ENCODE results near the gene HOXB3. TPM values are rescaled to one million over a fixed set of nuclear protein-coding genes. Genes with fewer than 3 reads are reported as not detected.

The HOXB3 gene
- total and polyA plus RNA-seq, 2 of the 13 experiments (the other 11 are each of a cell fraction or from before 2014, with no cell fraction given) = not detected

GRCh38 chr17:48550502-48551213 is 39.4 kb downstream of the HOXB3 start:
- no TSS peak for BruUV-seq (replicated peaks)
- H3K9ac ChIP-seq (ENCODE audit: insufficient read depth, low read depth, low read length) = no peak overlapping the region
- POLR2A ChIA-PET = no interaction called here
- H3K4me1 ChIP-seq (ENCODE audit: insufficient read depth, low read length) = no peaks in the 10 kb centered on the region
- H3K79me2 ChIP-seq (ENCODE audit: insufficient read depth, low read length) = no peaks in the 10 kb centered on the region
- no peak overlapping the region for H2AFZ ChIP-seq (ENCODE audit: low read length)
- in situ Hi-C loops (cut with HindIII; ENCODE audit: extremely low pct_ligation_motif_present, low pct_unique_long_range_greater_than_20kb) = no loop called here
- CTCF ChIA-PET (ENCODE audit: low intra/inter-chr PET ratio, low total read pairs) = no interaction called here
- no peak for DNase-seq (ENCODE audit: low spot score)
- H3K27ac ChIP-seq (ENCODE audit: extremely low read length, insufficient read depth, low read length) = no peak overlapping the region
- H3K36me3 ChIP-seq (replicated peaks in 1 of 2; ENCODE audit: control insufficient read depth in 1 of 2, insufficient read depth in 2 of 2, low read length in 2 of 2) = no peaks in the 10 kb centered on the region
- no peaks in the 10 kb centered on the region for H3K9me3 ChIP-seq (ENCODE audit: low read length)
- H3K27me3 ChIP-seq (ENCODE audit: control insufficient read depth in 1 of 2, insufficient read depth in 2 of 2, low read length in 2 of 2) = peaks cover 19 to 92% of the 10 kb centered on the region in 2 experiments
- intact Hi-C loops (cut with micrococcal nuclease; ENCODE audit: unreplicated experiment) = no loop called here
- TF ChIP-seq NFIB (CRISPR knock-in tag; IDR thresholded peaks at IDR 0.05; ENCODE audit: borderline replicate concordance) (no peak), EED (CRISPR knock-in tag; IDR thresholded peaks at IDR 0.05) (no peak), ZNF740 (CRISPR knock-in tag; IDR thresholded peaks at IDR 0.05) (no peak), ZNF275 (CRISPR knock-in tag; IDR thresholded peaks at IDR 0.05; ENCODE audit: borderline replicate concordance) (no peak), ZNF775 (CRISPR knock-in tag; IDR thresholded peaks at IDR 0.05; ENCODE audit: borderline replicate concordance) (no peak), TRIM22 (IDR thresholded peaks at IDR 0.05) (no peak), ZSCAN31 (CRISPR knock-in tag; IDR thresholded peaks at IDR 0.05; ENCODE audit: low read depth) (no peak), FOXP1 (IDR thresholded peaks at IDR 0.05) (no peak), FOXP1 (CRISPR knock-in tag; IDR thresholded peaks at IDR 0.05) (no peak), ZNF530 (CRISPR knock-in tag; IDR thresholded peaks at IDR 0.05; ENCODE audit: low read depth) (no peak), SNAI1 (CRISPR knock-in tag; IDR thresholded peaks at IDR 0.05; ENCODE audit: borderline replicate concordance) (no peak), ZBTB49 (CRISPR knock-in tag; IDR thresholded peaks at IDR 0.05; ENCODE audit: borderline replicate concordance) (no peak), ZNF101 (CRISPR knock-in tag; IDR thresholded peaks at IDR 0.05; ENCODE audit: borderline replicate concordance, low read depth) (no peak), TEAD3 (CRISPR knock-in tag; optimal IDR thresholded peaks at IDR 0.05; ENCODE audit: borderline replicate concordance) (no peak), IRF2 (CRISPR knock-in tag; IDR thresholded peaks at IDR 0.05) (no peak), MBNL3 (CRISPR knock-in tag; conservative IDR thresholded peaks at IDR 0.05) (no peak), SP1 (IDR thresholded peaks at IDR 0.05) (no peak), SP1 (CRISPR knock-in tag; IDR thresholded peaks at IDR 0.05) (no peak)
- no peak for FAIRE-seq
- no peak overlapping the region for H3K4me3 ChIP-seq (replicated peaks in 1 of 3; ENCODE audit: insufficient read depth in 1 of 3, low read depth in 2 of 3, low read length in 3 of 3)
- WGBS (ENCODE audit: low lambda C conversion rate) = 59% methylated on average over 48 of the region's 70 CpGs
- H3K4me2 ChIP-seq (ENCODE audit: low read depth, low read length) = no peak overlapping the region
- no peak for ATAC-seq
- no peaks in the 10 kb centered on the region; the same call in 1 of the 2 replicates for H4K20me1 ChIP-seq (ENCODE audit: insufficient read depth, low read length)
